Measurements from ENCODE around the gene ACO2.
"Not testable (repeated sequence)": the region's sequence is repeated elsewhere in the genome, so short reads cannot be mapped to it uniquely, and the experiment has no call there.

ACO2 gene

GRCh38 chr22:41444360-41445128 is 24.4 kb upstream of the ACO2 start:
- peaks cover 30% of the 10 kb centered on the region for H3K36me3 ChIP-seq (replicated peaks)

DNA sequence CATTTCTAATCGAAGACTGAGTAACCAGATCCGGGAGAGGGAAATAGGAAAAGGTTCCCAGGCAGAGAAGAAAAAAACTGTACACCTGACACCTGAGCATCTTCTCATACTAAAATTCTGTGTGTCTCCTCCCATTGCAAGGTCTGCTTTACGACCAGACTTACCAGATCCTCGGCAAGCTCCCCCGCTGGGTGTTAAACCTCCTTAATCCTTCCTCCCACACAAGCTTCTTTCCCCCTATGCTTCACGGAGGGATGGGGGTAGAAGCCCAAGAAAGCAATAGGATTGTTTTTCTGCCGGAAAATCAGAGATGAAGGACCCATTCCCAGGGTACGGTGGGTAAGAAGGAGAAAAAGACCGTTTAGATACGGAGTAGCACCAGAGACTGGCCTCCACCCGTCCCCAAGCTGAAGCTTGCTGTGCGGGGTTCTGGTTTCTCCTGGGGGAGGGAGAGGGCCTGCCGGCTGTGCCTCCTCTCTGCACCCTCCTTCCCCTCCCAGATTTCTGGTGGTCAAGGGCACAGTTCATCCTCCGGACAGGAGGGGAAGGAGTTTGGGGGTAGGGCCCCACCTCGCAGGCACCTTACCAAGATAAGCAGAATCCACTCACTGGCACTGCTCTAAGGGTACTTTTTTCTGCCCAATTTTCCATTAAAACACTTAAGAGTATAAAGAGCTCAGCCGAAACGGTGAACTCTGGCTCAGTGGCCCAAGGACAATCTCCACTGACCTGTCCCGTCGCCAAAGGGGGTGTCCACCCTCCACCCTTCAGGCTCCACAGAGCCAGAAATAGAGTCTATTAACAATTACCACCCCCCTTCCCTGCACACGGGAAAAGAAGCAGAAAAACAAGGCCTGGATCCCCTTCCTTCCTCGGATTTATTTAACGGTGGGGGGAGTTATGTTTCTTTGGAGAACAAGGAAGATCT is 23.5 kb upstream of the ACO2 start:
- peaks cover 3% of the 10 kb centered on the region for H3K4me1 ChIP-seq
- H3K4me3 ChIP-seq: peak overlapping the region; percentile 58
- in situ Hi-C loops (cut with MboI; ENCODE audit: low sequenced_read_pairs): no loop called here
- no peaks in the 10 kb centered on the region for H3K27me3 ChIP-seq (ENCODE audit: low read depth)
- H3K36me3 ChIP-seq (replicated peaks): peaks cover 28% of the 10 kb centered on the region
- DNase-seq (ENCODE audit: low spot score in 2 of 2): peak; percentile 74 to 77
- no peaks in the 10 kb centered on the region for H3K9me3 ChIP-seq

More at GRCh38 chr22:41444360-41445128, 24.4 kb upstream of the ACO2 start:
- Histone ChIP-seq H3K9me3 (no peaks in the 10 kb centered on the region), H3K4me3 (peak overlapping the region; percentile 58), H3K27me3 (ENCODE audit: low read depth) (no peaks in the 10 kb centered on the region), H3K4me1 (peaks cover 3% of the 10 kb centered on the region)
- in situ Hi-C loops (cut with MboI; ENCODE audit: low sequenced_read_pairs): no loop called here
- peak; percentile 97 to 98 for DNase-seq (ENCODE audit: low spot score in 2 of 2)

DNA sequence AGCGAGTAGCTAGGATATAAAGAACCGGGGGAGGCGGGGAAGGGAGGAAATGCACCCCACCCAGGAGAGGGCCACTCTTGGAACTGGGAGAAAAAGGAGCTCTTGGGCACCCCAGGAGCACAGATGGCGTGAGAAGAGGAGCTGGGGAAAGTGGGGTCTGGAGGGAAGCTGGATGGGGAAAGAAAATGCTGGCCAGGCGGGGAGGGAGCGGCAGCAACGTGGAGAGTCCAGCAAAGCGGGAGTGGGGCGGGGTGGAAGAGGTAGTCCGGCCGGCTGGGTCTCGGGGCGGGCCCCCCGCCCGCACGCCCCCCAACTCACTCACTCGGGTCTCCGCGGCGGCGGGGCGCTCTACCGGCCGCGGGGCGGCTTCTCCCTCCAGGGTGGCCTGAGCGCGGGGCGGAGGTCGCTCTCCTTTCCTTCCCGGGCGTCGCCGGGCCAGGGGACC is 22.8 kb upstream of the ACO2 start:
- H3K4me1 ChIP-seq: peaks cover 3% of the 10 kb centered on the region
- peaks cover 22% of the 10 kb centered on the region for H3K36me3 ChIP-seq (replicated peaks)
- peak in 1 of 2 experiments; percentile 44 for DNase-seq (ENCODE audit: low spot score in 2 of 2)
- no peaks in the 10 kb centered on the region for H3K9me3 ChIP-seq
- in situ Hi-C loops (cut with MboI; ENCODE audit: low sequenced_read_pairs): no loop called here
- no peaks in the 10 kb centered on the region for H3K27me3 ChIP-seq (ENCODE audit: low read depth)
- peak overlapping the region; percentile 58 for H3K4me3 ChIP-seq

DNA sequence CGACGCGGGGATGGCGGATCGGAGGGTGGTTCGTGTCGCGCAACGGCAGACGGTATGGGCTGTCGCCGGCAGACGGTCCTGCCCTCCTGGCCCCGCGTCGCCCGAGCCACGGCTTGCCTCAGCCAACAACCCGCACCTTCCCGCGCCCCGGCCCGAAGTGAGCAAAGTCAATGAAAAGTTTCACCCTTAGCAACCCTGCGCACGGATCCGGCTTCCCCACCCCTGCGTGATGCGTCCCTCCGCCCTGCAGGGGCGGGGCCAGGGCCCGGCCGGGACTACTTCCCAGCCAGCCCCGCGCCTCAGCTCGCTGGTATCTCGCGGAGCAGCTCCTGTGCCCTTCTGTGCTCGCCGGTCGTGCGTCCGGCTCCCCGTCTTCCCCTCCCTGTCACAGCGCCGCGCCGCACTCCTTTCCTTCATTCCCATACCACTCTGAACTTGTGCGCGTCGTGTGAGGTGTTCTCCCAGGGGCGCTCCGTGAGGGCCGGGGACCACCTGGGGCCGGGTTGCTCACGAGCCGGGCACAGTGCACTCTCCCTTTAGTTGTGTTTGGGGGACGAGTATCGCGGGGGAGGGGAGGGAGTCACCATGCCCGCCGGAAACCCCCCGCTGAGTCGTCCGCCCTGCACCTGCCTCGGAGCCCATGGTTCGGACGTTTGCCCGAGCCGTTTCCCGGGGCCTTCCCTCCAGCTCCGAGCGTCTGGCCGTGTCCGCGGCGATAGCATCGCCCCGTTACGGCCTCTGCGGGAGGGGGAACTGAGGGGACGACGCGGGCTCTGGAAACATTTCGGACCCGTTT is 22.1 kb upstream of the ACO2 start, which contains the start of gene TOB2:
TOB2 (minus strand) TSS at position 163 of the 796 bp plus-strand sequence. CDS start 9,456 bp downstream, outside the sequence.
- peak; percentile 89 to 96 for DNase-seq (ENCODE audit: low spot score in 2 of 2)
- no peaks in the 10 kb centered on the region for H3K9me3 ChIP-seq
- in situ Hi-C loops (cut with MboI; ENCODE audit: low sequenced_read_pairs): no loop called here
- H3K27me3 ChIP-seq (ENCODE audit: low read depth): no peaks in the 10 kb centered on the region
- peaks cover 3% of the 10 kb centered on the region for H3K4me1 ChIP-seq
- peak within 1 kb of the TSS; percentile 58 for H3K4me3 ChIP-seq
- H3K36me3 ChIP-seq (replicated peaks): peaks cover 22% of the 10 kb centered on the region

- peak overlapping the region; percentile 58 for H3K4me3 ChIP-seq
- peak; percentile 77 to 85 for DNase-seq (ENCODE audit: low spot score in 2 of 2)
- peaks cover 3% of the 10 kb centered on the region for H3K4me1 ChIP-seq
- in situ Hi-C loops (cut with MboI; ENCODE audit: low sequenced_read_pairs): no loop called here
- H3K27me3 ChIP-seq (ENCODE audit: low read depth): no peaks in the 10 kb centered on the region
- peaks cover 15% of the 10 kb centered on the region for H3K36me3 ChIP-seq (replicated peaks)
- no peaks in the 10 kb centered on the region for H3K9me3 ChIP-seq
Measured at GRCh38 chr22:41447435-41448188, 21.3 kb upstream of the ACO2 start.

DNA sequence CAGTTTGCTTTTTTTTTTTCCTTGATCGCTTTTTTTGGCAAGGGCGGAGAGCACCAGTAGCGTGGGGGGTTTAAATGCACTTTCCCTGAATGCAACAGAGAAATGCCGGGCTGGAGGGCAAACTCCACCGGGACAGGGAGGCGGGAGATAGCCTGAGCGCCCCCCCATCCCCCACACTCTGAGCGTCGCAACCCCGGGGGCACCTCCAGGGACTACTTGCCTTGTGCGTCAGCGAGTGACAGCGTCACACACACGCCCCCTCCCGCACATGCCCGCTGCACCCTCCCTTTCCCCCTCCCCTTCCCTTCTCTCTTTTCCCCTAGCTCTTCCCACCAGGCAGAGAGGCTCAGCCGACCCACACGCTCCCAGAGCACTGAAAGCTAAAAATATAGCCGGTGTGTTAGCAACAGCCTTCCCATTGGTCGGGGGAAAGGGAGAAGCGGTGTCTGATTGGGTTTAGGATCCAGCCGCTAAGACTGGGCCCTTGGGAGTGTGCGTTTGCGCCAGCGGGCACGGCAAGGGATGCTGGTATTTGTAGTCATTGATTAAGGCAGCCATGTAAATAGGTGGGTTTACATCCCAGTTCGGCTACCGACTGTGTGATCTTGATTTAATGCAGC is 20.6 kb upstream of the ACO2 start:
- DNase-seq (ENCODE audit: low spot score in 2 of 2): peak; percentile 97 to 99
- H3K27me3 ChIP-seq (ENCODE audit: low read depth): no peaks in the 10 kb centered on the region
- peak overlapping the region; percentile 58 for H3K4me3 ChIP-seq
- H3K9me3 ChIP-seq: no peaks in the 10 kb centered on the region
- peaks cover 8% of the 10 kb centered on the region for H3K36me3 ChIP-seq (replicated peaks)
- H3K4me1 ChIP-seq: peaks cover 3% of the 10 kb centered on the region
- in situ Hi-C loops (cut with MboI; ENCODE audit: low sequenced_read_pairs): no loop called here

DNA sequence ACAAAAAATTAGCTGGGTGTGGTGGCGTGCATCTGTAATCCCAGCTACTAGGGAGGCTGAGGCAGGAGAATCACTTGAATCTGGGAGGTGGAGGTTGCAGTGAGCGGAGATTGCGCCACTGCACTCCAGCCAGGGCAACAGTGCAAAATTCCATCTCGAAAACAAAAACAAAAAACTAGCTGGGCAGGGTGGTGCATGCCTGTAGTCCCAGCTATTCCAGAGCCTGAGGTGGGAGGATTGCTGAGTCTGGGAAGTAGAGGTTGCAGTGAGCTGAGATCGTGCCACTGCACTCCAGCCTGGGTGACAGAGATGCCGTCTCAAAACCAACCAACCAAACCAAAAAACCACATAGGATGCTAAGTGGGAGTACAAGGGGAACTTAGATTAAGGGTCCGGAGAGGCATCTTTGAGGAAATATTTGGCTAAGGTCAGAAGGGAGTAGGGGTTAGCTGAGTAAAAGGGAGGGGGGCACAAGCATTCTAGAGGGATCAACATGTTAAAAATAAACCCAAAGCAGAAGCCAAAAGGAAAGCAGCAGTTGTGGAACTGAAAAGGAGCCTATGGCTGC is 10.7 kb upstream of the ACO2 start:
- no peak for DNase-seq (ENCODE audit: low spot score in 2 of 2)
- H3K4me3 ChIP-seq: no peak overlapping the region
- no peaks in the 10 kb centered on the region for H3K9me3 ChIP-seq
- in situ Hi-C loops (cut with MboI; ENCODE audit: low sequenced_read_pairs): no loop called here
- no peaks in the 10 kb centered on the region for H3K4me1 ChIP-seq
- no peaks in the 10 kb centered on the region for H3K27me3 ChIP-seq (ENCODE audit: low read depth)
- peaks cover 54% of the 10 kb centered on the region for H3K36me3 ChIP-seq (replicated peaks)

DNA sequence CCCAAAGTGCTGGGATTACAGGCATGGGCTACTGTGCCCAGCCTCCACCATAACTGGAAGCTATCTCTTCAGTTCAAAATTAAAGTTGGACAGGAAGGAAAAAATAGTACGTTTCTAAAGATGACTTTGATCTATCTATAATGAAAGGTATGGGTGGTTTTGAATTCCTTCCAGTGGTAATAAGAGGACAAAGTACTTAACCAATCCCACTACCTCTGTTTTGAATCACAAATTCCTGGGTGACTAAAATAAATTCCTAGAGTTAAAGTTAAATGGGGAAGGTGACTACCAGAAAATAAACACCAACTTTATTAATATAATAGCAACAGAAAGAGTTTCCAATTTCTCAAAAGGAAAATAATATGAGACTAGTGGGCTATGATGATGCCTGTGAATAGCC is 9.5 kb upstream of the ACO2 start:
- no peaks in the 10 kb centered on the region for H3K9me3 ChIP-seq
- DNase-seq (ENCODE audit: low spot score in 2 of 2): no peak
- in situ Hi-C loops (cut with MboI; ENCODE audit: low sequenced_read_pairs): no loop called here
- H3K4me3 ChIP-seq: no peak overlapping the region
- H3K27me3 ChIP-seq (ENCODE audit: low read depth): no peaks in the 10 kb centered on the region
- H3K36me3 ChIP-seq (replicated peaks): peaks cover 63% of the 10 kb centered on the region
- no peaks in the 10 kb centered on the region for H3K4me1 ChIP-seq

DNA sequence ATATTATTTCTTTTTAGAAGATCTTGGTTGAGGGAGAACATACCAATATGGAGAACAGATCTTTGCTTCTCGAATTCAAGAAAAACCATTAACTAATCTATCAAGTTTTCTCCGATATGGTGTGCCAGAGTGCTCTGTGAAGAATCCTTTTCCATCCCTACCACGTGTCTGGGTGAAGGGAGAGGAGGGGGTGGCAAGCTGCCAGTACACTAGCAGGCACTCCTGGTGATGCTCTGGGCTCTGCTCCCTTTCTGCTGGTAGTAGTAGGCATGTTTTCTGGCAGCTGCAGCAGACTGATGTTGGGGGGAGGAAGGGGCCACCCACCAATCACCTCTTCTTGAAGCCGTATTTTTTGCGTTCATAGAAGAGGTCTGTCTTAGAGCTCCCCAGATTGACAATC is 8.8 kb upstream of the ACO2 start:
- H3K4me3 ChIP-seq; in situ Hi-C loops (cut with MboI; ENCODE audit: low sequenced_read_pairs); H3K4me1 ChIP-seq; H3K9me3 ChIP-seq; H3K27me3 ChIP-seq (ENCODE audit: low read depth); DNase-seq (ENCODE audit: low spot score in 2 of 2): not testable (repeated sequence)
- peaks cover 70% of the 10 kb centered on the region for H3K36me3 ChIP-seq (replicated peaks)

- Histone ChIP-seq H3K27me3 (ENCODE audit: low read depth) (no peaks in the 10 kb centered on the region), H3K4me3 (no peak overlapping the region), H3K9me3 (no peaks in the 10 kb centered on the region), H3K36me3 (replicated peaks) (peaks cover 88% of the 10 kb centered on the region), H3K4me1 (no peaks in the 10 kb centered on the region)
- no peak for DNase-seq (ENCODE audit: low spot score in 2 of 2)
- in situ Hi-C loops (cut with MboI; ENCODE audit: low sequenced_read_pairs): no loop called here
Measured at GRCh38 chr22:41461901-41462300, 7.0 kb upstream of the ACO2 start.

DNA sequence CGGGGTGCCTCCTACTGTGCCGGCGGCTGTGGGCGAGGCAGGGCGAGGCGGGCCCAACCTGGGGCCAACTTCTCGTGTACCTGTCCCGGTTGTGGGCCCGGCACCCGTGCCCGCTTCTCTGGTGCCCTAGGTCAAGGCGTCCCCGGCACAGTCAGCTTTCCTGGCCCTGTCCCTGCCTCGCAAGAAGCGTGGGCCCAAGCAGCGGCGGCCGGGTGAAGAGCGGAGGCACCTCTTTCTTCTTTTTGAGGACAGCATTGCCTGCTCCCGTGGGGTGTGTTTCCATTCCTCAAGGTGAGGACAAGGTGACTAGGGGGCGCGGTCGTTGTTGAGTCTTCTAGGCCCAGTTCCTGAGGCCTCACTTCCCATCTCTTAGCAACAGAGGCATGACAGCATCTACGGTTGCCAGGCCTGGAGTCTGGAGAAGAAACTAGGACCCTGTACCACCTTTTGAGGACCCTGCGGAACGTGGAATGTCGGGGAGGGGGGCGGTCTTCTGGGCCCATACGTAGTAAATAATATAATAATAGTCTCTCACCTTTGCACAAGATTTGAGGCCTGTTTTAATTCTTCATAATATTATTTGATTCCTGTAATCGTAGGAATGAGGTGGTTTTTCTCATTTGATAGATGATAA is 418 bp downstream of the ACO2 start:
- Histone ChIP-seq H3K4me3 (peak overlapping the region; percentile 98), H3K36me3 (replicated peaks) (peaks cover 52% of the 10 kb centered on the region), H3K27me3 (ENCODE audit: low read depth) (no peaks in the 10 kb centered on the region), H3K9me3 (no peaks in the 10 kb centered on the region), H3K4me1 (peaks cover 8% of the 10 kb centered on the region)
- in situ Hi-C loops (cut with MboI; ENCODE audit: low sequenced_read_pairs): no loop called here
- DNase-seq (ENCODE audit: low spot score in 2 of 2): peak in 1 of 2 experiments; percentile 42

- in situ Hi-C loops (cut with MboI; ENCODE audit: low sequenced_read_pairs): no loop called here
- H3K27me3 ChIP-seq (ENCODE audit: low read depth): no peaks in the 10 kb centered on the region
- peaks cover 36% of the 10 kb centered on the region for H3K36me3 ChIP-seq (replicated peaks)
- H3K9me3 ChIP-seq: no peaks in the 10 kb centered on the region
- no peak overlapping the region for H3K4me3 ChIP-seq
- no peak for DNase-seq (ENCODE audit: low spot score in 2 of 2)
- H3K4me1 ChIP-seq: peaks cover 8% of the 10 kb centered on the region
Measured at GRCh38 chr22:41470886-41471285, 2.0 kb downstream of the ACO2 start.
